ENCODE measurements around the gene GNAI3.

- TF ChIP-seq CTCF (conservative IDR thresholded peaks at IDR 0.05), result no peak
- TF ChIP-seq EZH2 (IDR thresholded peaks at IDR 0.05; ENCODE audit: low read depth), result no peak
Observed at GRCh38 chr1:109559995-109560394, 11.6 kb downstream of the GNAI3 start.

All from PC-9 (cell line).